Epidermal melanocyte (primary cell): ENCODE measurements around the gene OVOL2.

Source experiments
- DNase-seq: peaks from one replicate; pipeline ENCODE4 v3.0.0; 2011; ENCODE audit warnings: low spot score; ENCODE audit not compliant: insufficient read length

OVOL2 gene

DNA sequence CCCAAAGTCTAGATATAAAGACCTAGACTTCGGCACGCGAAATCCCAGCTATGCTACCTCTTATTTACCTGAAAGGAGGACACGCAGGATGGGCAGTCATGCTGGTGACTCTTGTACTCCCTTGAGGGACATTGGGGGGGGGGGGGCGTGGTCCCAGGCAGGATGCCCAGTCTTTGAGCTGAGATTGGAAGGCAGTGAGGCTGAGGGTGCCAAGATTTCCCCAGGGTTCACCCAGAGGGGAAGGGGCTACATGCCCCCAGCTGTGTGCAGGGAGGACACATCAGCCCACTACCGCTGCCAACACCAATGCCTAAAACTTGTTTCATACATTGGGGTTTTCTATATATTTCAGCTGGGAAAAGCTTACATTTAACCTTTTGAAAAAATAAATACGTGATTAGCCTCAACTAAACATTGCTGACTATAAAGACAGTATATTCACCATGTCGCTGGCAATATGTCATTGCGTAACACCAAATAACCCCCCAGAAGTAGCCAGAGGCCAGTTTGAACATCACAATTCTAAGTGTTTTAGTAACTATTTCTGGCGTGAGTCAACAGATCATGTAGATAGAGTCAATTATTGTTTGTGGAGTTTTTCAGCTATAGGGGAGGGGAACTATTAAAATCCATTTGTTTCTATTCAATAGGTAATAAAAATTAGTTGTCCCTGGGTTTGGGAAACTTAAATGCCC, 67.3 kb downstream of the OVOL2 start:
- DNase-seq = no peak

DNA sequence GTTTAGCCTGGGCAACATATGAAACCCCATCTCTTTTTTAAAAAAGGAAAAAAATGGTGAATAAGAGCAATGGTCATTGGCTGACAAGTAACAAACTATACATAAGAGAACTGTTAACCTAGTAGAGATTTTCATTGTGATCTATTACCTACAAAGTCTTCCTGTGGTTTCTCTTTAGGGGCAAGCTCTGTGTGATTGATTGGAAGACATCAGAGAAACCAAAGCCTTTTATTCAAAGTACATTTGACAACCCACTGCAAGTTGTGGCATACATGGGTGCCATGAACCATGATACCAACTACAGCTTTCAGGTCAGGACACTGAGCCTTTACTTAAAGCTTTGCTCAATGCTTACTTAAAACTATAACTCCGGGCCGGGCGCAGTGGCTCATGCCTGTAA, 69.7 kb downstream of the OVOL2 start:
- no peak for DNase-seq

DNA sequence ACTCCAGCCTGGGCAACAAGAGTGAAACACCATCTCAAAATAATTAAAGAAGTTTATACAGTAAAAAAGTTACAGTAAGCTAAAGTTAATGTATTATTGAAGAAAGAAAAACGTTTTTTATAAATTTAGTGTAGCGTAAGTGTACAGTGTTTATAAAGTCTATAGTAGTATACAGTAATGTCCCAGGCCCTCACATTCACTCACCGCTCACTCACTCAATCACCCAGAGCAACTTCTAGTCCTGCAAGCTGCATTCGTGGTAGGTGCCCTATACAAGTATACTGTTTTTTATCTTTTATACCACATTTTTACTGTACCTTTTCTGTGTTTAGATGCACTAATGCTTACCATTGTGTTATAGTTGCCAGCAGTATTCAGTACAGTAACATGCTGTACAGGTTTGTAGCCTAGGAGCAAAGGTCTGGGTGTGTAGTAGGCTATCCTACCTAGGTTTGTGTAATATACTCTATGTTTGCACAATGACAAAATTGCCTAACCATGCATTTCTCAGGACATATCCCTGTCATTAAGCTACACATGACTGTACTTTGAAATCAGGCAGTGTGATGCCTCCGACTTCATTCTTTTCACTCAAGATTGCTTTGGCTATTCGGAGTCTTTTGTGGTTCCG, 72.2 kb downstream of the OVOL2 start:
- DNase-seq = no peak

DNA sequence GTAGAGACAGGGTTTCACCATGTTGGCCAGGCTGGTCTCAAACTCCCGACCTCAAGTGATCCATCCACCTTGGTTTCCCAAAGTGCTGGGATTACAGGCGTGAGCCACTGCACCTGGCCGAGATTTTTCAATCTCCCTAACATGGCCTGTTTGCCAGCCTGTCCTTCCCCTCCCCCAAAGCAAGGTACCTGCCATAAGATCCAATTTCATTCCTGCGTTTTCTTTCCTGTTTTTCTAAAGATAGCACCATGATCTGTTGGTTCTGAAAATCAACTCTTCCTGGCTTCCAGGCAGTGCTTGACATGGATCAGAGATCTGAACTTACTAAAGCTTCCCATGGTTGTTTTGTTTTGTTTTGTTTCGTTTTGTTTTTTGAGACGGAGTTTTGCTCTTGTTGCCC, 81.4 kb downstream of the OVOL2 start:
- no peak for DNase-seq
